Uterus (tissue), 2 donors: ENCODE data around the gene MYH14.

ENCODE experiments used
- CTCF ChIP-seq, 4 experiments: fragments of 200-600 bp in 2 of 4; fragments of 450-650 bp in 2 of 4; sonication (generic) in 2 of 4; IDR thresholded peaks; one replicate each; pipeline ENCODE4 v1.5.1; 2016 to 2019; ENCODE audit warnings: antibody characterized with exemption in 4 of 4, mild to moderate bottlenecking in 2 of 4, moderate library complexity in 1 of 4
- POLR2A ChIP-seq, 2 donors: fragments of 450-650 bp; IDR thresholded peaks; one replicate each; pipeline ENCODE4 v1.6.1; 2016; ENCODE audit warnings: antibody characterized with exemption in 2 of 2, mild to moderate bottlenecking in 1 of 2, moderate library complexity in 1 of 2

- no peak for TF ChIP-seq POLR2A (IDR thresholded peaks at IDR 0.05)
- no peak for TF ChIP-seq CTCF (IDR thresholded peaks at IDR 0.05)
Observed at GRCh38 chr19:50281491-50281890, 78.1 kb downstream of the MYH14 start.
